Heart left ventricle (tissue), 16 donors: ENCODE results near the gene CLK4. TPM values are rescaled to one million over a fixed set of nuclear protein-coding genes. Genes with fewer than 3 reads are reported as not detected.

Experiments used
- ATAC-seq, 4 donors: fragments of 200-7000 bp; cut with Tn5 transposase; one replicate each; pipeline ENCODE4 v1.9.1; 2020 to 2022; ENCODE audit warnings: moderate library complexity in 4 of 4, mild to moderate bottlenecking in 3 of 4, moderate number of reproducible peaks in 1 of 4
- DNase-seq, 5 donors: peaks; one replicate each; pipeline ENCODE4 v3.0.0-alpha.2; 2020
- H3K27ac ChIP-seq, 12 donors: fragments of 200-600 bp; sonication (generic) in 4 of 12; one replicate each; pipeline versions ENCODE4 v1.5.0 to v1.8.0; 2016 to 2022; ENCODE audit warnings: mild to moderate bottlenecking in 2 of 12
- H3K27me3 ChIP-seq, 9 donors: fragments of 200-600 bp; sonication (generic) in 2 of 9; one replicate each; pipeline versions ENCODE4 v1.5.1 to v1.8.0; 2016 to 2022; ENCODE audit warnings: mild to moderate bottlenecking in 3 of 9
- H3K36me3 ChIP-seq, 9 donors: fragments of 200-600 bp; sonication (generic) in 2 of 9; one replicate each; pipeline versions ENCODE4 v1.5.0 to v1.8.0; 2018 to 2022; ENCODE audit warnings: mild to moderate bottlenecking in 2 of 9
- H3K4me1 ChIP-seq, 12 donors: fragments of 200-600 bp; sonication (generic) in 4 of 12; one replicate each; pipeline versions ENCODE4 v1.5.0 to v1.8.0; 2016 to 2022; ENCODE audit warnings: mild to moderate bottlenecking in 3 of 12
- H3K4me3 ChIP-seq, 12 donors: fragments of 200-600 bp; sonication (generic) in 4 of 12; one replicate each; pipeline versions ENCODE4 v1.5.0 to v1.8.0; 2017 to 2022; ENCODE audit warnings: mild to moderate bottlenecking in 9 of 12, moderate library complexity in 4 of 12
- H3K9me3 ChIP-seq, 12 donors: fragments of 200-600 bp; sonication (generic) in 4 of 12; one replicate each; pipeline versions ENCODE4 v1.5.0 to v1.8.0; 2016 to 2022; ENCODE audit warnings: mild to moderate bottlenecking in 1 of 12
- CTCF ChIP-seq, 12 donors: fragments of 200-600 bp; sonication (generic) in 4 of 12; IDR thresholded peaks; one replicate each; pipeline versions ENCODE4 v1.5.0 to v1.8.0; 2018 to 2022; ENCODE audit warnings: antibody characterized with exemption in 12 of 12, mild to moderate bottlenecking in 5 of 12
- POLR2A ChIP-seq, 2 donors: fragments of 450-650 bp; IDR thresholded peaks; one replicate each; pipeline ENCODE4 v1.6.1; 2017; ENCODE audit warnings: antibody characterized with exemption in 2 of 2, mild to moderate bottlenecking in 2 of 2, moderate library complexity in 2 of 2
- WGBS, 4 donors: extraction: QIAGEN DNeasy Blood & Tissue Kit in 2 of 4; methylation state at CpG; one replicate each; pipeline versions ENCODE4 v1.1.5 to v1.1.7; 2013 to 2018; 5-methylcytosine and 5-hydroxymethylcytosine counted together
- intact Hi-C, 10 donors: fragments of 100-400 bp; cut with DNase I; formaldehyde crosslinking; loops; one replicate each; pipeline versions ENCODE4 v1.11.1 to v1.14.2; 2022
- polyA plus RNA-seq, 2 donors: library from polyadenylated mRNA; stranded (reverse); fragments of 200-250 nt; gene quantifications; one replicate each; pipeline ENCODE4 v1.2.3, GENCODE V29; 2013
- total RNA-seq, 9 donors: library from RNA; depleted of rRNA in 2 of 9; stranded (reverse); fragments of >200 nt in 2 of 9; fragmentation: NEBNext Ultra II Directional in 3 of 9; extraction: Animal tissue kit (Norgen Biotek cat#: 25700) in 3 of 9; gene quantifications; one replicate each; pipeline versions ENCODE4 v1.1.0 to v1.2.4, GENCODE V29; 2016 to 2023
- donor health status: ischemic (EF 13 %, LVEDD 7.1; RV severe dilation, severe dysfunction).
- donor health status: healthy with polysubstance abuse.
- donor health status: DM: no; HTN: yes; CAD: no.
- donor health status: DM: no; HTN: no; CAD: no.
- donor health status: ischemic (EF 25% LVEDD 6.9; RV normal size, moderate dysfunction).
- donor health status: ischemic (EF 25% LVEDD 5.7; RV mildly dilated, moderate dysfunction).
- donor health status: healthy.
- donor health status: DM: yes; HTN: yes; CAD: no.
- donor health status: ischemic (EF 35%, LVEDD 5.7; RV mildly dilated, moderate dysfunction).
- donor health status: nonischemic (EF 11% LVEDD 7.7; RV severe dilation, severe dysfunction).
- donor health status: DM: yes; HTN: yes; CAD: no.
- donor health status: PGD.
- donor health status: ischemic (EF 29% LVEDD 5.4; RV normal size, mild dysfunction).
- donor health status: nonischemic (EF 23%, LVEDD 6.1; RV moderate dilation, normal function).

CLK4 gene
- total and polyA plus RNA-seq, 11 donors, result 5.2 to 24.0 (median 16.3) TPM

DNA sequence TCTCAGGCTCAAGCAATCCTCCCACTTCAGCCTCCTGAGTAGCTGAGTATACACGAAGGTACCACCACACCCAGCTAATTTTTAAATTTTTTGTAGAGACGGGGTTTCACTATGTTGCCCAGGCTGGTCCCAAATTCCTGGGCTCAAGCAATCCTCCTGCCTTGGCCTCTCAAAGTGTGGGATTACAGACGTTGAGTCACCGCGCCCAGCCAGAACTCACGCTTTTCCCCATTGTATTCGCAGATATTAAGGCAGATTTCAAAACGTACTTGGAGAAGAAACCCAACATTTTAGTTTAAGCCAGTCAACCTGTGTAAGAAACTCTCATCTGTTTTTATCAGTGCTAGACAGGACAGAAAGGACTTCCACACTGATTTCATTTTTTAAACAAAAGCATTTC is 63.2 kb downstream of the CLK4 start:
- H3K27ac ChIP-seq, result no peak overlapping the region
- WGBS, 4 donors, result 84 to 87% (median 86%) methylated on average over 8 of the region's 8 CpGs
- H3K27me3 ChIP-seq, result peaks cover 0 to 5% (median 0%) of the 10 kb centered on the region in 9 donors
- no peak for DNase-seq
- TF ChIP-seq POLR2A (IDR thresholded peaks at IDR 0.05) (no peak), CTCF (IDR thresholded peaks at IDR 0.05) (no peak)
- ATAC-seq, result no peak
- no peaks in the 10 kb centered on the region for H3K4me1 ChIP-seq
- H3K4me3 ChIP-seq, result no peak overlapping the region
- H3K36me3 ChIP-seq, result no peaks in the 10 kb centered on the region
- H3K9me3 ChIP-seq, result no peaks in the 10 kb centered on the region
- intact Hi-C loops, result no loop called here

- H3K27me3 ChIP-seq, result peaks cover 0 to 5% (median 0%) of the 10 kb centered on the region in 9 donors
- DNase-seq, result no peak
- H3K27ac ChIP-seq, result no peak overlapping the region
- WGBS, 4 donors, result 82 to 92% (median 86%) methylated on average over 21 to 23 of the region's 23 CpGs
- ATAC-seq, result no peak
- no peaks in the 10 kb centered on the region for H3K9me3 ChIP-seq
- no peaks in the 10 kb centered on the region for H3K36me3 ChIP-seq
- H3K4me1 ChIP-seq, result no peaks in the 10 kb centered on the region
- TF ChIP-seq CTCF (IDR thresholded peaks at IDR 0.05), result no peak
- no peak for TF ChIP-seq POLR2A (IDR thresholded peaks at IDR 0.05)
- intact Hi-C loops, result no loop called here
- H3K4me3 ChIP-seq, result no peak overlapping the region
Observed at GRCh38 chr5:178561746-178562264, 65.0 kb downstream of the CLK4 start.

DNA sequence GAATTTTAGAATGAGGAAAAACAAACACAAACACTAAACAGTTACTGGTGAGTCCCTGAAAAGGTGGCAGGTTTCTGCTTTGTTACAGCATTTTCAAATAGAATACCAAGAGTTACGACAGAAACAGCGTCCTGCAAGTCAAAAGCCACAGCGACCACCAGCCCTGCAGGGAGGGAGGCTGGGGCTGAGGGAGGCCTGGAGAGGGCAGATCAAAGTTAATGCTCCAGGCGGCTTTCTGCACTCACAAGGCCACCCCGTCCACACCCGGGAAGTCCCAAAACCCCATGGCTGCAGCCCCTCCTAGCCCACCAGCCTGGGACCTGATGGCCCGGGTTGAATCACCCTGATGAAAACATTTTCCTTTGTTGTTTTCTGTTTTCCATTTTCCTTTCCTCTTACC is 65.9 kb downstream of the CLK4 start:
- Histone ChIP-seq H3K27ac (no peak overlapping the region), H3K4me1 (peaks cover 0 to 2% (median 0%) of the 10 kb centered on the region in 12 donors), H3K4me3 (no peak overlapping the region), H3K36me3 (no peaks in the 10 kb centered on the region), H3K27me3 (peaks cover 0 to 5% (median 0%) of the 10 kb centered on the region in 9 donors), H3K9me3 (no peaks in the 10 kb centered on the region)
- DNase-seq (no peak), ATAC-seq (no peak)
- intact Hi-C loops, result no loop called here
- 77 to 89% (median 87%) methylated on average over 7 of the region's 7 CpGs for WGBS, 4 donors
- no peak for TF ChIP-seq CTCF (IDR thresholded peaks at IDR 0.05)
- no peak for TF ChIP-seq POLR2A (IDR thresholded peaks at IDR 0.05)

GRCh38 chr5:178557416-178557815 is 69.4 kb downstream of the CLK4 start:
- intact Hi-C loops, result no loop called here
- H3K27me3 ChIP-seq, result no peaks in the 10 kb centered on the region
- H3K4me1 ChIP-seq, result peaks cover 0 to 9% (median 0%) of the 10 kb centered on the region in 12 donors
- H3K27ac ChIP-seq, result no peak overlapping the region
- TF ChIP-seq POLR2A (IDR thresholded peaks at IDR 0.05) (no peak), CTCF (IDR thresholded peaks at IDR 0.05) (no peak)
- DNase-seq (no peak), ATAC-seq (peak in 1 of 4 donors; percentile 10)
- no peaks in the 10 kb centered on the region for H3K36me3 ChIP-seq
- H3K4me3 ChIP-seq, result no peak overlapping the region
- no peaks in the 10 kb centered on the region for H3K9me3 ChIP-seq
- 76 to 95% (median 85%) methylated on average over 9 to 11 of the region's 11 CpGs for WGBS, 4 donors
